ENCODE results near the gene TKTL1. TPM values are rescaled to one million over a fixed set of nuclear protein-coding genes. Genes with fewer than 3 reads are reported as not detected.
A peak's percentile ranks its signal among the peaks of the same experiment; 100 is the strongest.
"Not testable (repeated sequence)": the region's sequence is repeated elsewhere in the genome, so short reads cannot be mapped to it uniquely, and the experiment has no call there.

TKTL1 gene
- not detected for total RNA-seq
- long read RNA-seq = 0 reads

GRCh38 chrX:154295664-154296310, at the start of gene TKTL1:
Gene TKTL1 (plus strand): TSS chrX:154295795. CDS start chrX:154295860, 65 bp downstream.
- no peaks in the 10 kb centered on the region for H3K9me3 ChIP-seq
- H3K4me3 ChIP-seq = no peak within 1 kb of the TSS
- H3K27ac ChIP-seq = no peak within 1 kb of the TSS
- intact Hi-C loops (cut with DNase I) = no loop called here
- ATAC-seq (no peak), DNase-seq (no peak)
- no peaks in the 10 kb centered on the region for H3K27me3 ChIP-seq (ENCODE audit: low read depth)
- TF ChIP-seq CTCF (IDR thresholded peaks at IDR 0.05) = no peak
- H3K36me3 ChIP-seq = no peaks in the 10 kb centered on the region
- H3K4me1 ChIP-seq = no peaks in the 10 kb centered on the region

GRCh38 chrX:154247377-154248045, 48.1 kb upstream of the TKTL1 start:
- H3K4me1 ChIP-seq; H3K4me3 ChIP-seq; H3K27me3 ChIP-seq (ENCODE audit: low read depth); H3K36me3 ChIP-seq; intact Hi-C loops (cut with DNase I); H3K9me3 ChIP-seq; DNase-seq; H3K27ac ChIP-seq: not testable (repeated sequence)
- ATAC-seq = peak; percentile 91 to 96

- H3K9me3 ChIP-seq; H3K36me3 ChIP-seq; H3K27me3 ChIP-seq (ENCODE audit: low read depth); H3K4me1 ChIP-seq; H3K4me3 ChIP-seq; H3K27ac ChIP-seq; intact Hi-C loops (cut with DNase I); DNase-seq; ATAC-seq: not testable (repeated sequence)
These were observed 47.5 kb upstream of the TKTL1 start for GRCh38 chrX:154248076-154248475.

- ATAC-seq; H3K4me3 ChIP-seq; H3K27ac ChIP-seq; H3K9me3 ChIP-seq; H3K27me3 ChIP-seq (ENCODE audit: low read depth); DNase-seq; H3K36me3 ChIP-seq; H3K4me1 ChIP-seq; intact Hi-C loops (cut with DNase I): not testable (repeated sequence)
These were observed 38.3 kb upstream of the TKTL1 start, which contains the start of gene OPN1MW3 for GRCh38 chrX:154257282-154257681. Gene OPN1MW3 (plus strand): TSS chrX:154257582. CDS start chrX:154257620, 38 bp downstream.

GRCh38 chrX:154258711-154259110, 36.9 kb upstream of the TKTL1 start:
- H3K27me3 ChIP-seq (ENCODE audit: low read depth); H3K36me3 ChIP-seq; H3K27ac ChIP-seq; DNase-seq; H3K4me1 ChIP-seq; H3K4me3 ChIP-seq; H3K9me3 ChIP-seq; ATAC-seq; intact Hi-C loops (cut with DNase I): not testable (repeated sequence)

GRCh38 chrX:154263072-154263471, 32.5 kb upstream of the TKTL1 start:
- H3K27me3 ChIP-seq (ENCODE audit: low read depth); DNase-seq; H3K36me3 ChIP-seq; H3K4me1 ChIP-seq; H3K9me3 ChIP-seq; H3K27ac ChIP-seq; H3K4me3 ChIP-seq; intact Hi-C loops (cut with DNase I); ATAC-seq: not testable (repeated sequence)

GRCh38 chrX:154269245-154269644, 26.4 kb upstream of the TKTL1 start:
- H3K4me1 ChIP-seq; intact Hi-C loops (cut with DNase I); H3K27ac ChIP-seq; H3K36me3 ChIP-seq; DNase-seq; ATAC-seq; H3K9me3 ChIP-seq; H3K4me3 ChIP-seq; H3K27me3 ChIP-seq (ENCODE audit: low read depth): not testable (repeated sequence)

- peak; percentile 93 for ATAC-seq
- H3K27ac ChIP-seq; intact Hi-C loops (cut with DNase I); H3K27me3 ChIP-seq (ENCODE audit: low read depth); DNase-seq; H3K4me1 ChIP-seq; H3K9me3 ChIP-seq; H3K36me3 ChIP-seq; H3K4me3 ChIP-seq: not testable (repeated sequence)
These were observed 10.9 kb upstream of the TKTL1 start for GRCh38 chrX:154284489-154285338.

- ATAC-seq; intact Hi-C loops (cut with DNase I): not testable (repeated sequence)
These were observed 9.2 kb upstream of the TKTL1 start for GRCh38 chrX:154286406-154286805.

More at GRCh38 chrX:154286406-154286805, 9.2 kb upstream of the TKTL1 start:
- H3K36me3 ChIP-seq; H3K27ac ChIP-seq; H3K4me1 ChIP-seq; DNase-seq; H3K27me3 ChIP-seq (ENCODE audit: low read depth); H3K9me3 ChIP-seq; H3K4me3 ChIP-seq: not testable (repeated sequence)
